AG09319 (cell line): ENCODE data around the gene PKIG.

ENCODE experiments used
- DNase-seq: peaks from one replicate; pipeline ENCODE4 v3.0.0-alpha.2; 2010; ENCODE audit warnings: low read depth; ENCODE audit errors: extremely low read depth
- CTCF ChIP-seq: IDR thresholded peaks from 2 replicates; pipeline ENCODE4 v1.5.1; 2011; ENCODE audit warnings: low read depth, mild to moderate bottlenecking, inconsistent platforms, low read length, moderate library complexity

The PKIG gene

DNA sequence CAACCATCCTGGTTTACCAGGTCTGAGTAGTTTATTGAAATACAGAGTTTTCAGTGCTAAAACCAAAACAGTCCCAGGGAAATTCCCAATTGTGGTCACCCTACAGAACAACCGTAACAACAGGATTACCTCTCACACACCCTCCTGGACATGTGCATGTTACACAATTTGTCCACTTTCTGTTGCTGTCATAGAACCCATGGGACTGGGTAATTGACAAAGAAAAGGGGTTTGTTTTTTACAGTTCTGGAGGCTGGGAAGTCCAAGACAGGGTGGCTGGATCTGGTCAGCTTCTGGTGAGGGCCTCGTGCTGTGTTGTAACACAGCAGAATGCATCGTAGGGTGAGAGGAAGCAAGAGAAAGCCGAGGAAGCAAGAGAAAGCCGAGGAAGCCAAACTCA is 78.2 kb downstream of the PKIG start:
- no peak for TF ChIP-seq CTCF
- DNase-seq = no peak

GRCh38 chr20:44662261-44662660 is 79.9 kb downstream of the PKIG start:
- TF ChIP-seq CTCF = no peak
- DNase-seq = no peak

GRCh38 chr20:44664131-44664530 is 81.8 kb downstream of the PKIG start:
- DNase-seq = no peak
- TF ChIP-seq CTCF = no peak

DNA sequence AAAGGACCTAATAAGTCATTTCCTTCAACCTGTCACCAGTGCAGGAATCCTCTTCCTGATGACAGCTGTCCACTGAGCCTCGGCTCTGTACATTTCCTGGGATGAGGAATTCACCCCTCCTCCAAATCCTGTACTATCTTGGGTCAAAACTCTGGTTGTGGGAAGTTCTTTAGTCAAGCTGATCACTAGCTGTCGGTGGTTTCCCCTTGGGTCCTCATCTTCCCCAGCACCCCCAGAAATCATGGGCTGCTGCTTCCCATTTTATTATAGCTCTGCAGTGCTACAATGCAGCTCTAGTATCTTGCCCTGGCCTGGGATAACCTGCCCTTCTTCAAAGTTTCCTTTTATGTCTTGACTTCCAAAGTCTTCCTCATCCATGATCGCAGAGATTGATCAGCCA is 83.7 kb downstream of the PKIG start:
- no peak for TF ChIP-seq CTCF
- no peak for DNase-seq
